Mucosa of descending colon (tissue), 3 donors: ENCODE measurements around the gene PHF21B. TPM values are rescaled to one million over a fixed set of nuclear protein-coding genes. Genes with fewer than 3 reads are reported as not detected.

Experiments used
- ATAC-seq: fragments of 200-7000 bp; cut with Tn5 transposase; one replicate; pipeline ENCODE4 v1.9.1; 2020; ENCODE audit warnings: mild to moderate bottlenecking, moderate library complexity
- DNase-seq, 3 donors: peaks; one replicate each; pipeline ENCODE4 v3.0.0-alpha.2; 2020
- H3K36me3 ChIP-seq: fragments of 200-600 bp; one replicate; pipeline ENCODE4 v1.8.0; 2021; ENCODE audit warnings: low read depth, mild to moderate bottlenecking
- H3K4me1 ChIP-seq: fragments of 200-600 bp; one replicate; pipeline ENCODE4 v1.8.0; 2021; ENCODE audit warnings: low read depth, mild to moderate bottlenecking
- H3K4me3 ChIP-seq: fragments of 200-600 bp; one replicate; pipeline ENCODE4 v1.8.0; 2021; ENCODE audit warnings: mild to moderate bottlenecking
- H3K9me3 ChIP-seq: fragments of 200-600 bp; one replicate; pipeline ENCODE4 v1.8.0; 2021; ENCODE audit warnings: mild to moderate bottlenecking
- CTCF ChIP-seq: fragments of 200-600 bp; IDR thresholded peaks from one replicate; pipeline ENCODE4 v1.8.0; 2022; ENCODE audit warnings: antibody characterized with exemption, mild to moderate bottlenecking
- intact Hi-C, 2 donors: fragments of 100-400 bp; cut with DNase I in 1 of 2; cut with micrococcal nuclease in 1 of 2; formaldehyde crosslinking; loops; one replicate each; pipeline versions ENCODE4 v1.11.0 to v1.11.1; 2022; cut with DNase I, micrococcal nuclease
- total RNA-seq, 3 donors: library from RNA; stranded (reverse); fragmentation: NEBNext Ultra II Directional in 2 of 3; extraction: Animal tissue kit (Norgen Biotek cat#: 25700) in 2 of 3; gene quantifications; one replicate each; pipeline versions ENCODE4 v1.2.1 to v1.2.4, GENCODE V29; 2021 to 2023
- donor health status: DM: no; HTN: no; CAD: no; lungs with moderate emphysema.
- donor health status: DM: no; HTN: no; CAD: no.
- donor health status: DM: no; HTN: yes; CAD: no.

PHF21B gene
- total RNA-seq, 3 donors from 2014 or later = 0.41 TPM; not detected in 2

GRCh38 chr22:45007391-45008185, 2.2 kb downstream of the PHF21B start:
- DNase-seq = no peak

GRCh38 chr22:45006964-45007390, 2.8 kb downstream of the PHF21B start:
- intact Hi-C loops = no loop called here
- Histone ChIP-seq H3K4me1 (peaks cover 12% of the 10 kb centered on the region), H3K4me3 (no peak overlapping the region), H3K36me3 (no peaks in the 10 kb centered on the region), H3K9me3 (no peaks in the 10 kb centered on the region)
- no peak for TF ChIP-seq CTCF
- ATAC-seq (no peak), DNase-seq (no peak)

More at GRCh38 chr22:45007391-45008185, 2.2 kb downstream of the PHF21B start:
- H3K4me3 ChIP-seq = no peak overlapping the region
- TF ChIP-seq CTCF = no peak
- H3K9me3 ChIP-seq = no peaks in the 10 kb centered on the region
- ATAC-seq = no peak
- peaks cover 12% of the 10 kb centered on the region for H3K4me1 ChIP-seq
- intact Hi-C loops = no loop called here
- no peaks in the 10 kb centered on the region for H3K36me3 ChIP-seq

- intact Hi-C loops = no loop called here
- Histone ChIP-seq H3K36me3 (no peaks in the 10 kb centered on the region), H3K4me3 (no peak overlapping the region), H3K9me3 (no peaks in the 10 kb centered on the region), H3K4me1 (peaks cover 12% of the 10 kb centered on the region)
- DNase-seq (no peak), ATAC-seq (no peak)
- TF ChIP-seq CTCF = no peak
Observed at GRCh38 chr22:45006111-45006963, 3.5 kb downstream of the PHF21B start.

- no peak for DNase-seq
- intact Hi-C loops = no loop called here
- Histone ChIP-seq H3K36me3 (no peaks in the 10 kb centered on the region), H3K4me1 (peaks cover 7% of the 10 kb centered on the region), H3K9me3 (no peaks in the 10 kb centered on the region), H3K4me3 (no peak overlapping the region)
- ATAC-seq = no peak
- no peak for TF ChIP-seq CTCF
Observed at GRCh38 chr22:45001653-45002052, 8.2 kb downstream of the PHF21B start.

GRCh38 chr22:45000330-45000729, 9.5 kb downstream of the PHF21B start:
- intact Hi-C loops = no loop called here
- TF ChIP-seq CTCF = no peak
- no peaks in the 10 kb centered on the region for H3K4me1 ChIP-seq
- no peak for ATAC-seq
- no peaks in the 10 kb centered on the region for H3K9me3 ChIP-seq
- no peak for DNase-seq
- no peaks in the 10 kb centered on the region for H3K36me3 ChIP-seq
- H3K4me3 ChIP-seq = no peak overlapping the region
